Measurements from ENCODE around the gene ASPN. TPM values are rescaled to one million over a fixed set of nuclear protein-coding genes. Genes with fewer than 3 reads are reported as not detected.

Gene ASPN
- total and polyA plus RNA-seq, 2 experiments from 2014 or later, result 0.82 TPM; not detected in 1

DNA sequence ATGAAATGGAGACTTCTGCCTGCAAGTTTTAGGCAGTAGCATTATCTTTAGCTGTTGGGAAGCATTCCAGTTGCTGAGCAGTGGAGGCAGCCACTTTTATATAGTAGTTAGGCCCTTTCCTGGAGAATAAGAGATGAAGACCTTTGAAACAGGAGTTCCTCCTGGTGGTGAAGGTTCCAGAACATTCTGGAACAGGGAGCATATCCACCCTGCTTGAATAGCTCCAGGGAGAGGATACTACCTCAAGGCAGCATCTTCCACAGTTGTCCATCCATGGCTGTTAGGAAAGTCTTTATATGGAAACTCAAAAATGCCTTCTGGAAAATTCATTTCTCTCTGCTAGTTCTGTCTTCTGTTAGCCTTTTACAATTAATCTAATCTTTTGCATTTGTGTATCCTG lies 3.0 kb downstream of the ASPN start (continued):
- TF ChIP-seq, protein P1, sequence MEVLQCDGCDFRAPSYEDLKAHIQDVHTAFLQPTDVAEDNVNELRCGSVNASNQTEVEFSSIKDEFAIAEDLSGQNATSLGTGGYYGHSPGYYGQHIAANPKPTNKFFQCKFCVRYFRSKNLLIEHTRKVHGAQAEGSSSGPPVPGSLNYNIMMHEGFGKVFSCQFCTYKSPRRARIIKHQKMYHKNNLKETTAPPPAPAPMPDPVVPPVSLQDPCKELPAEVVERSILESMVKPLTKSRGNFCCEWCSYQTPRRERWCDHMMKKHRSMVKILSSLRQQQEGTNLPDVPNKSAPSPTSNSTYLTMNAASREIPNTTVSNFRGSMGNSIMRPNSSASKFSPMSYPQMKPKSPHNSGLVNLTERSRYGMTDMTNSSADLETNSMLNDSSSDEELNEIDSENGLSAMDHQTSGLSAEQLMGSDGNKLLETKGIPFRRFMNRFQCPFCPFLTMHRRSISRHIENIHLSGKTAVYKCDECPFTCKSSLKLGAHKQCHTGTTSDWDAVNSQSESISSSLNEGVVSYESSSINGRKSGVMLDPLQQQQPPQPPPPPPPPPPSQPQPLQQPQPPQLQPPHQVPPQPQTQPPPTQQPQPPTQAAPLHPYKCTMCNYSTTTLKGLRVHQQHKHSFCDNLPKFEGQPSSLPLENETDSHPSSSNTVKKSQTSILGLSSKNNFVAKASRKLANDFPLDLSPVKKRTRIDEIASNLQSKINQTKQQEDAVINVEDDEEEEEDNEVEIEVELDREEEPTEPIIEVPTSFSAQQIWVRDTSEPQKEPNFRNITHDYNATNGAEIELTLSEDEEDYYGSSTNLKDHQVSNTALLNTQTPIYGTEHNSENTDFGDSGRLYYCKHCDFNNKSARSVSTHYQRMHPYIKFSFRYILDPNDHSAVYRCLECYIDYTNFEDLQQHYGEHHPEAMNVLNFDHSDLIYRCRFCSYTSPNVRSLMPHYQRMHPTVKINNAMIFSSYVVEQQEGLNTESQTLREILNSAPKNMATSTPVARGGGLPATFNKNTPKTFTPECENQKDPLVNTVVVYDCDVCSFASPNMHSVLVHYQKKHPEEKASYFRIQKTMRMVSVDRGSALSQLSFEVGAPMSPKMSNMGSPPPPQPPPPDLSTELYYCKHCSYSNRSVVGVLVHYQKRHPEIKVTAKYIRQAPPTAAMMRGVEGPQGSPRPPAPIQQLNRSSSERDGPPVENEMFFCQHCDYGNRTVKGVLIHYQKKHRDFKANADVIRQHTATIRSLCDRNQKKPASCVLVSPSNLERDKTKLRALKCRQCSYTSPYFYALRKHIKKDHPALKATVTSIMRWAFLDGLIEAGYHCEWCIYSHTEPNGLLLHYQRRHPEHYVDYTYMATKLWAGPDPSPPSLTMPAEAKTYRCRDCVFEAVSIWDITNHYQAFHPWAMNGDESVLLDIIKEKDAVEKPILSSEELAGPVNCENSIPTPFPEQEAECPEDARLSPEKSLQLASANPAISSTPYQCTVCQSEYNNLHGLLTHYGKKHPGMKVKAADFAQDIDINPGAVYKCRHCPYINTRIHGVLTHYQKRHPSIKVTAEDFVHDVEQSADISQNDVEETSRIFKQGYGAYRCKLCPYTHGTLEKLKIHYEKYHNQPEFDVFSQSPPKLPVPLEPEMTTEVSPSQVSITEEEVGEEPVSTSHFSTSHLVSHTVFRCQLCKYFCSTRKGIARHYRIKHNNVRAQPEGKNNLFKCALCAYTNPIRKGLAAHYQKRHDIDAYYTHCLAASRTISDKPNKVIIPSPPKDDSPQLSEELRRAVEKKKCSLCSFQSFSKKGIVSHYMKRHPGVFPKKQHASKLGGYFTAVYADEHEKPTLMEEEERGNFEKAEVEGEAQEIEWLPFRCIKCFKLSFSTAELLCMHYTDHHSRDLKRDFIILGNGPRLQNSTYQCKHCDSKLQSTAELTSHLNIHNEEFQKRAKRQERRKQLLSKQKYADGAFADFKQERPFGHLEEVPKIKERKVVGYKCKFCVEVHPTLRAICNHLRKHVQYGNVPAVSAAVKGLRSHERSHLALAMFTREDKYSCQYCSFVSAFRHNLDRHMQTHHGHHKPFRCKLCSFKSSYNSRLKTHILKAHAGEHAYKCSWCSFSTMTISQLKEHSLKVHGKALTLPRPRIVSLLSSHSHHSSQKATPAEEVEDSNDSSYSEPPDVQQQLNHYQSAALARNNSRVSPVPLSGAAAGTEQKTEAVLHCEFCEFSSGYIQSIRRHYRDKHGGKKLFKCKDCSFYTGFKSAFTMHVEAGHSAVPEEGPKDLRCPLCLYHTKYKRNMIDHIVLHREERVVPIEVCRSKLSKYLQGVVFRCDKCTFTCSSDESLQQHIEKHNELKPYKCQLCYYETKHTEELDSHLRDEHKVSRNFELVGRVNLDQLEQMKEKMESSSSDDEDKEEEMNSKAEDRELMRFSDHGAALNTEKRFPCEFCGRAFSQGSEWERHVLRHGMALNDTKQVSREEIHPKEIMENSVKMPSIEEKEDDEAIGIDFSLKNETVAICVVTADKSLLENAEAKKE (CRISPR knock-in tag; IDR thresholded peaks at IDR 0.05), result no peak
- TF ChIP-seq ZNF331 (CRISPR knock-in tag; IDR thresholded peaks at IDR 0.05; ENCODE audit: low read depth) (no peak), EZH2phosphoT487 (IDR thresholded peaks at IDR 0.05; ENCODE audit: unreplicated experiment) (no peak)
- TF ChIP-seq, protein P2, sequence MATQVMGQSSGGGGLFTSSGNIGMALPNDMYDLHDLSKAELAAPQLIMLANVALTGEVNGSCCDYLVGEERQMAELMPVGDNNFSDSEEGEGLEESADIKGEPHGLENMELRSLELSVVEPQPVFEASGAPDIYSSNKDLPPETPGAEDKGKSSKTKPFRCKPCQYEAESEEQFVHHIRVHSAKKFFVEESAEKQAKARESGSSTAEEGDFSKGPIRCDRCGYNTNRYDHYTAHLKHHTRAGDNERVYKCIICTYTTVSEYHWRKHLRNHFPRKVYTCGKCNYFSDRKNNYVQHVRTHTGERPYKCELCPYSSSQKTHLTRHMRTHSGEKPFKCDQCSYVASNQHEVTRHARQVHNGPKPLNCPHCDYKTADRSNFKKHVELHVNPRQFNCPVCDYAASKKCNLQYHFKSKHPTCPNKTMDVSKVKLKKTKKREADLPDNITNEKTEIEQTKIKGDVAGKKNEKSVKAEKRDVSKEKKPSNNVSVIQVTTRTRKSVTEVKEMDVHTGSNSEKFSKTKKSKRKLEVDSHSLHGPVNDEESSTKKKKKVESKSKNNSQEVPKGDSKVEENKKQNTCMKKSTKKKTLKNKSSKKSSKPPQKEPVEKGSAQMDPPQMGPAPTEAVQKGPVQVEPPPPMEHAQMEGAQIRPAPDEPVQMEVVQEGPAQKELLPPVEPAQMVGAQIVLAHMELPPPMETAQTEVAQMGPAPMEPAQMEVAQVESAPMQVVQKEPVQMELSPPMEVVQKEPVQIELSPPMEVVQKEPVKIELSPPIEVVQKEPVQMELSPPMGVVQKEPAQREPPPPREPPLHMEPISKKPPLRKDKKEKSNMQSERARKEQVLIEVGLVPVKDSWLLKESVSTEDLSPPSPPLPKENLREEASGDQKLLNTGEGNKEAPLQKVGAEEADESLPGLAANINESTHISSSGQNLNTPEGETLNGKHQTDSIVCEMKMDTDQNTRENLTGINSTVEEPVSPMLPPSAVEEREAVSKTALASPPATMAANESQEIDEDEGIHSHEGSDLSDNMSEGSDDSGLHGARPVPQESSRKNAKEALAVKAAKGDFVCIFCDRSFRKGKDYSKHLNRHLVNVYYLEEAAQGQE (IDR thresholded peaks at IDR 0.05; ENCODE audit: unreplicated experiment), result no peak

DNA sequence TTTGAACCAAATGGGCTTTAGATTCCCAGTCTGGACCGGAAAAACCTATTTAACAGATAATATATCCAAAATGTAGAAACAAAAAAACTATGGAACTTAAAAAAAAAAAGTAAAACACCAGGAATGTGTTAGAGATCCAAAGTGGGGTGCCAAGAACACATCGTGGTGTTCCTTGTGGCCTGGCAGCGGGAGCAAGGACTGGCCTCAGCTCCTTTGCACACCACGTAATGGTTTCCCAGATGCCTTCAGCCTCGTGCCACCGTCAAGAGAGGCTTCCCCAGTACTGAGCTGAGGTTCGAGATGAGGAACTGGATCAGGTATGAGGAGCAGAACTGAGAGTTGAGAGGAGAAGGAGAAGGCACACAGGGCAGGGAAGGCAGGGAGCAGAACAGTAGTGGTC lies 3.5 kb downstream of the ASPN start:
- Histone ChIP-seq H2AFZ (no peak overlapping the region), H3K27me3 (ENCODE audit: insufficient read depth) (no peaks in the 10 kb centered on the region), H3K4me3 (no peak overlapping the region), H3K36me3 (ENCODE audit: insufficient read depth) (no peaks in the 10 kb centered on the region), H3K4me1 (ENCODE audit: insufficient read depth) (peaks cover 23% of the 10 kb centered on the region), H3K4me2 (no peak overlapping the region), H3K79me2 (replicated peaks; ENCODE audit: insufficient read depth) (no peaks in the 10 kb centered on the region), H3K9me2 (ENCODE audit: insufficient read depth) (no peaks in the 10 kb centered on the region), H3K27ac (ENCODE audit: low read depth) (no peak overlapping the region), H3F3A (replicated peaks; ENCODE audit: low read depth) (no peaks in the 10 kb centered on the region), H4K20me1 (replicated peaks; ENCODE audit: insufficient read depth) (no peaks in the 10 kb centered on the region)
- no peaks in the 10 kb centered on the region for H3K9me3 Mint-ChIP-seq
- DNase-seq (ENCODE audit: low spot score) (no peak), ATAC-seq (no peak)
- H3K27me3 Mint-ChIP-seq (ENCODE audit: insufficient read depth, low read depth, poor library complexity), result no peaks in the 10 kb centered on the region
- no peak overlapping the region for H3K4me3 Mint-ChIP-seq
- no peak overlapping the region for H3K27ac Mint-ChIP-seq
- H3K4me1 Mint-ChIP-seq, result peaks cover 12% of the 10 kb centered on the region
- H3K36me3 Mint-ChIP-seq (ENCODE audit: low read depth), result no peaks in the 10 kb centered on the region
- TF ChIP-seq, protein P3, sequence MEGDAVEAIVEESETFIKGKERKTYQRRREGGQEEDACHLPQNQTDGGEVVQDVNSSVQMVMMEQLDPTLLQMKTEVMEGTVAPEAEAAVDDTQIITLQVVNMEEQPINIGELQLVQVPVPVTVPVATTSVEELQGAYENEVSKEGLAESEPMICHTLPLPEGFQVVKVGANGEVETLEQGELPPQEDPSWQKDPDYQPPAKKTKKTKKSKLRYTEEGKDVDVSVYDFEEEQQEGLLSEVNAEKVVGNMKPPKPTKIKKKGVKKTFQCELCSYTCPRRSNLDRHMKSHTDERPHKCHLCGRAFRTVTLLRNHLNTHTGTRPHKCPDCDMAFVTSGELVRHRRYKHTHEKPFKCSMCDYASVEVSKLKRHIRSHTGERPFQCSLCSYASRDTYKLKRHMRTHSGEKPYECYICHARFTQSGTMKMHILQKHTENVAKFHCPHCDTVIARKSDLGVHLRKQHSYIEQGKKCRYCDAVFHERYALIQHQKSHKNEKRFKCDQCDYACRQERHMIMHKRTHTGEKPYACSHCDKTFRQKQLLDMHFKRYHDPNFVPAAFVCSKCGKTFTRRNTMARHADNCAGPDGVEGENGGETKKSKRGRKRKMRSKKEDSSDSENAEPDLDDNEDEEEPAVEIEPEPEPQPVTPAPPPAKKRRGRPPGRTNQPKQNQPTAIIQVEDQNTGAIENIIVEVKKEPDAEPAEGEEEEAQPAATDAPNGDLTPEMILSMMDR (conservative IDR thresholded peaks at IDR 0.05; ENCODE audit: low read depth in 2 of 2), result no peak
- TF ChIP-seq EZH2 (IDR thresholded peaks at IDR 0.05; ENCODE audit: low read depth, unreplicated experiment) (no peak), ZNF114 (CRISPR knock-in tag; IDR thresholded peaks at IDR 0.05) (no peak), ZNF331 (CRISPR knock-in tag; IDR thresholded peaks at IDR 0.05; ENCODE audit: low read depth) (no peak), CREB1 (CRISPR knock-in tag; IDR thresholded peaks at IDR 0.05; ENCODE audit: low read depth) (no peak), STAT1 (IDR thresholded peaks at IDR 0.05; ENCODE audit: unreplicated experiment) (no peak), POLR2AphosphoS5 (IDR thresholded peaks at IDR 0.05; ENCODE audit: low read depth) (no peak), EZH2phosphoT487 (IDR thresholded peaks at IDR 0.05; ENCODE audit: unreplicated experiment) (no peak)

Data from GM23338 (cell line).